NB4 (cell line): ENCODE measurements around the gene USP36.

Experiments used
- POLR2A ChIP-seq: IDR thresholded peaks from 2 replicates; pipeline ENCODE4 v1.6.1; 2011; ENCODE audit warnings: mild to moderate bottlenecking; ENCODE audit not compliant: insufficient read length; ENCODE audit errors: extremely low read depth
- TF ChIP-seq, protein P1 (sequence below): IDR thresholded peaks from one replicate; pipeline ENCODE4 v1.5.1; 2012; ENCODE audit warnings: low read depth, low read length
- TF ChIP-seq, protein P2 (sequence below): IDR thresholded peaks from 2 replicates; pipeline ENCODE4 v1.6.1; 2011; ENCODE audit warnings: low read depth, low read length

DNA sequence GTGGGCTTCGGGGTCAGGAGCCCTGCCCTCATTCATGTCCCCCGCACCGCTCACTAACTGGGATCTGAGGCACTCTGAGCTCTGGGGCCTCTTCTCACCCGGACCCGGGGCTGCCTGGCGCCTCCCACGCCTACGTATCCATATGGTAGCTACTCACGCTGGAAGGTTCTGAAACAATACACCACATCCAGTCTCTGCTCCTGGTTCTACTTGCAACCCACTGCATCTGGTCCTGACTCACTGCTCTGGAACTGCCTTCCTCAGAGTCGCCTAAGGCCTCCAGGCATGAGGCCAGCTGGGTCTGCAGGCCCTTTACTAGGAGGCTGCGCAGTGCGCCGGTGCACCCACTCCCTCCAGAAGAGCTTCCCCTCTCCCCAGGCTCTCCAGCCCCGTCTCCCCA, 18.1 kb downstream of the USP36 start:
- TF ChIP-seq, protein P1, sequence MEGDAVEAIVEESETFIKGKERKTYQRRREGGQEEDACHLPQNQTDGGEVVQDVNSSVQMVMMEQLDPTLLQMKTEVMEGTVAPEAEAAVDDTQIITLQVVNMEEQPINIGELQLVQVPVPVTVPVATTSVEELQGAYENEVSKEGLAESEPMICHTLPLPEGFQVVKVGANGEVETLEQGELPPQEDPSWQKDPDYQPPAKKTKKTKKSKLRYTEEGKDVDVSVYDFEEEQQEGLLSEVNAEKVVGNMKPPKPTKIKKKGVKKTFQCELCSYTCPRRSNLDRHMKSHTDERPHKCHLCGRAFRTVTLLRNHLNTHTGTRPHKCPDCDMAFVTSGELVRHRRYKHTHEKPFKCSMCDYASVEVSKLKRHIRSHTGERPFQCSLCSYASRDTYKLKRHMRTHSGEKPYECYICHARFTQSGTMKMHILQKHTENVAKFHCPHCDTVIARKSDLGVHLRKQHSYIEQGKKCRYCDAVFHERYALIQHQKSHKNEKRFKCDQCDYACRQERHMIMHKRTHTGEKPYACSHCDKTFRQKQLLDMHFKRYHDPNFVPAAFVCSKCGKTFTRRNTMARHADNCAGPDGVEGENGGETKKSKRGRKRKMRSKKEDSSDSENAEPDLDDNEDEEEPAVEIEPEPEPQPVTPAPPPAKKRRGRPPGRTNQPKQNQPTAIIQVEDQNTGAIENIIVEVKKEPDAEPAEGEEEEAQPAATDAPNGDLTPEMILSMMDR, result no peak
- TF ChIP-seq, protein P2, sequence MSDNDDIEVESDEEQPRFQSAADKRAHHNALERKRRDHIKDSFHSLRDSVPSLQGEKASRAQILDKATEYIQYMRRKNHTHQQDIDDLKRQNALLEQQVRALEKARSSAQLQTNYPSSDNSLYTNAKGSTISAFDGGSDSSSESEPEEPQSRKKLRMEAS, result no peak
- TF ChIP-seq POLR2A, result no peak
